Neural crest cell (in vitro differentiated cells): ENCODE data around the gene RGS7. TPM values are rescaled to one million over a fixed set of nuclear protein-coding genes. Genes with fewer than 3 reads are reported as not detected.

Source experiments
- DNase-seq: peaks from one replicate; pipeline ENCODE4 v3.0.0; 2021; ENCODE audit warnings: low read depth, mixed read lengths, low spot score
- H3K27ac Mint-ChIP-seq: one replicate; pipeline ENCODE4 v1.8.0; 2021; ENCODE audit warnings: mild to moderate bottlenecking, mixed read lengths; ENCODE audit not compliant: unreplicated experiment
- H3K27me3 Mint-ChIP-seq: 2 replicates; pipeline ENCODE4 v1.8.0; 2021; ENCODE audit warnings: low read depth, mild to moderate bottlenecking, mixed read lengths
- H3K36me3 Mint-ChIP-seq: 2 replicates; pipeline ENCODE4 v1.8.0; 2021; ENCODE audit warnings: low read depth, mild to moderate bottlenecking, mixed read lengths
- H3K4me1 Mint-ChIP-seq: 2 replicates; pipeline ENCODE4 v1.8.0; 2021; ENCODE audit warnings: mixed read lengths
- H3K4me3 Mint-ChIP-seq: one replicate; pipeline ENCODE4 v1.8.0; 2021; ENCODE audit warnings: mild to moderate bottlenecking, mixed read lengths
- H3K9me3 Mint-ChIP-seq: 2 replicates; pipeline ENCODE4 v1.8.0; 2021; ENCODE audit warnings: mixed read lengths
- CTCF ChIP-seq: fragments of 200-600 bp; sonication (generic); conservative IDR thresholded peaks from 2 replicates; pipeline ENCODE4 v1.5.0; 2021; ENCODE audit warnings: antibody characterized with exemption, mild to moderate bottlenecking
- total RNA-seq: library from RNA; stranded (reverse); gene quantifications from 2 replicates; pipeline ENCODE4 v1.2.1, GENCODE V29; 2021

RGS7 gene
- total RNA-seq, 1 donor from 2014 or later, result 0.65 TPM

GRCh38 chr1:241180569-241180968, 176.4 kb downstream of the RGS7 start:
- no peak for TF ChIP-seq CTCF
- no peaks in the 10 kb centered on the region for H3K36me3 Mint-ChIP-seq
- H3K4me1 Mint-ChIP-seq, result no peaks in the 10 kb centered on the region
- H3K4me3 Mint-ChIP-seq, result no peak overlapping the region
- H3K27ac Mint-ChIP-seq, result no peak overlapping the region
- DNase-seq, result no peak
- no peaks in the 10 kb centered on the region for H3K27me3 Mint-ChIP-seq
- peaks cover 2% of the 10 kb centered on the region for H3K9me3 Mint-ChIP-seq

GRCh38 chr1:241177660-241178059, 179.3 kb downstream of the RGS7 start:
- Mint-ChIP-seq H3K27ac (no peak overlapping the region), H3K27me3 (no peaks in the 10 kb centered on the region)

GRCh38 chr1:241172486-241172885, 184.5 kb downstream of the RGS7 start:
- Mint-ChIP-seq H3K27ac (no peak overlapping the region), H3K27me3 (no peaks in the 10 kb centered on the region), H3K4me3 (no peak overlapping the region), H3K4me1 (peaks cover 9% of the 10 kb centered on the region), H3K9me3 (no peaks in the 10 kb centered on the region), H3K36me3 (no peaks in the 10 kb centered on the region)
- TF ChIP-seq CTCF, result no peak
- no peak for DNase-seq

More at GRCh38 chr1:241177660-241178059, 179.3 kb downstream of the RGS7 start:
- no peak for DNase-seq
- Mint-ChIP-seq H3K4me1 (no peaks in the 10 kb centered on the region), H3K9me3 (peaks cover 2% of the 10 kb centered on the region), H3K4me3 (no peak overlapping the region), H3K36me3 (no peaks in the 10 kb centered on the region)
- TF ChIP-seq CTCF, result no peak

- Mint-ChIP-seq H3K4me1 (peaks cover 9% of the 10 kb centered on the region), H3K27me3 (no peaks in the 10 kb centered on the region), H3K4me3 (no peak overlapping the region), H3K36me3 (no peaks in the 10 kb centered on the region), H3K27ac (no peak overlapping the region), H3K9me3 (peaks cover 2% of the 10 kb centered on the region)
- no peak for TF ChIP-seq CTCF
- no peak for DNase-seq
These were observed 185.0 kb downstream of the RGS7 start for GRCh38 chr1:241171991-241172390.

GRCh38 chr1:241167121-241167630, 189.8 kb downstream of the RGS7 start:
- Mint-ChIP-seq H3K9me3 (peaks cover 6% of the 10 kb centered on the region), H3K27me3 (no peaks in the 10 kb centered on the region), H3K4me3 (no peak overlapping the region), H3K4me1 (peaks cover 11% of the 10 kb centered on the region), H3K27ac (no peak overlapping the region), H3K36me3 (no peaks in the 10 kb centered on the region)
- no peak for TF ChIP-seq CTCF
- no peak for DNase-seq
